Measurements from ENCODE around the gene FHOD3. TPM values are rescaled to one million over a fixed set of nuclear protein-coding genes. Genes with fewer than 3 reads are reported as not detected.

FHOD3 gene
- total and polyA plus RNA-seq, 4 donors = 0.57 to 1.3 (median 1.2) TPM; not detected in 1

DNA sequence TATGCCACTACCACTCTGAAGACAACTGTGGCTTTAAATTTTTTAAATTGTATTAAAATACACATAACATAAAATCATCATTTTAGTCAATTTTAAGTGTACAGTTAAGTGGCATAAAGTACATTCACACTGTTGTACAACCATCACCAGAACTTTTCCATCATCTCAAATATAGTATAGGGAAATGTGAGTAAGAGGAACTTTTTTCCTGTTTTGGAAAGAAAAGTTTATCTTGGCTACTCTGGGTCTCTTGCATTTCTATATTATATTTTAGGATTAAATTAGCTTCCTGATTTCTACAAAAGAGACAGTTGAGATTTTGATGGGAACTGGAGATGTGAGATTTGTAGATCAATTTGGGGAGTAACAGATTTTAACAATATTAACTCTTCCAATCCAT, 528.0 kb downstream of the FHOD3 start:
- H3K27ac ChIP-seq (ENCODE audit: low read depth in 1 of 2, low read length in 2 of 2) = no peak overlapping the region
- no peak for TF ChIP-seq YY1 (IDR thresholded peaks at IDR 0.05)
- TF ChIP-seq, protein P1, sequence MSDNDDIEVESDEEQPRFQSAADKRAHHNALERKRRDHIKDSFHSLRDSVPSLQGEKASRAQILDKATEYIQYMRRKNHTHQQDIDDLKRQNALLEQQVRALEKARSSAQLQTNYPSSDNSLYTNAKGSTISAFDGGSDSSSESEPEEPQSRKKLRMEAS (IDR thresholded peaks at IDR 0.05) = no peak
- TF ChIP-seq NR2F2 (IDR thresholded peaks at IDR 0.05) = no peak
- TF ChIP-seq JUND (IDR thresholded peaks at IDR 0.05) = no peak
- no peak for TF ChIP-seq EGR1 (IDR thresholded peaks at IDR 0.05; ENCODE audit: low read depth in 2 of 2)
- TF ChIP-seq HNF4A (conservative IDR thresholded peaks at IDR 0.05) = no peak
- TF ChIP-seq ATF3 (IDR thresholded peaks at IDR 0.05) = no peak
- TF ChIP-seq HNF4G (IDR thresholded peaks at IDR 0.05) = no peak
- TF ChIP-seq FOXA2 (IDR thresholded peaks at IDR 0.05) = no peak
- TF ChIP-seq, protein P2, sequence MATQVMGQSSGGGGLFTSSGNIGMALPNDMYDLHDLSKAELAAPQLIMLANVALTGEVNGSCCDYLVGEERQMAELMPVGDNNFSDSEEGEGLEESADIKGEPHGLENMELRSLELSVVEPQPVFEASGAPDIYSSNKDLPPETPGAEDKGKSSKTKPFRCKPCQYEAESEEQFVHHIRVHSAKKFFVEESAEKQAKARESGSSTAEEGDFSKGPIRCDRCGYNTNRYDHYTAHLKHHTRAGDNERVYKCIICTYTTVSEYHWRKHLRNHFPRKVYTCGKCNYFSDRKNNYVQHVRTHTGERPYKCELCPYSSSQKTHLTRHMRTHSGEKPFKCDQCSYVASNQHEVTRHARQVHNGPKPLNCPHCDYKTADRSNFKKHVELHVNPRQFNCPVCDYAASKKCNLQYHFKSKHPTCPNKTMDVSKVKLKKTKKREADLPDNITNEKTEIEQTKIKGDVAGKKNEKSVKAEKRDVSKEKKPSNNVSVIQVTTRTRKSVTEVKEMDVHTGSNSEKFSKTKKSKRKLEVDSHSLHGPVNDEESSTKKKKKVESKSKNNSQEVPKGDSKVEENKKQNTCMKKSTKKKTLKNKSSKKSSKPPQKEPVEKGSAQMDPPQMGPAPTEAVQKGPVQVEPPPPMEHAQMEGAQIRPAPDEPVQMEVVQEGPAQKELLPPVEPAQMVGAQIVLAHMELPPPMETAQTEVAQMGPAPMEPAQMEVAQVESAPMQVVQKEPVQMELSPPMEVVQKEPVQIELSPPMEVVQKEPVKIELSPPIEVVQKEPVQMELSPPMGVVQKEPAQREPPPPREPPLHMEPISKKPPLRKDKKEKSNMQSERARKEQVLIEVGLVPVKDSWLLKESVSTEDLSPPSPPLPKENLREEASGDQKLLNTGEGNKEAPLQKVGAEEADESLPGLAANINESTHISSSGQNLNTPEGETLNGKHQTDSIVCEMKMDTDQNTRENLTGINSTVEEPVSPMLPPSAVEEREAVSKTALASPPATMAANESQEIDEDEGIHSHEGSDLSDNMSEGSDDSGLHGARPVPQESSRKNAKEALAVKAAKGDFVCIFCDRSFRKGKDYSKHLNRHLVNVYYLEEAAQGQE (IDR thresholded peaks at IDR 0.05) = no peak
- no peak for TF ChIP-seq FOXA1 (IDR thresholded peaks at IDR 0.05)
- no peak for TF ChIP-seq RAD21 (IDR thresholded peaks at IDR 0.05)
- TF ChIP-seq TAF1 (conservative IDR thresholded peaks at IDR 0.05) = no peak
- TF ChIP-seq, protein P3, sequence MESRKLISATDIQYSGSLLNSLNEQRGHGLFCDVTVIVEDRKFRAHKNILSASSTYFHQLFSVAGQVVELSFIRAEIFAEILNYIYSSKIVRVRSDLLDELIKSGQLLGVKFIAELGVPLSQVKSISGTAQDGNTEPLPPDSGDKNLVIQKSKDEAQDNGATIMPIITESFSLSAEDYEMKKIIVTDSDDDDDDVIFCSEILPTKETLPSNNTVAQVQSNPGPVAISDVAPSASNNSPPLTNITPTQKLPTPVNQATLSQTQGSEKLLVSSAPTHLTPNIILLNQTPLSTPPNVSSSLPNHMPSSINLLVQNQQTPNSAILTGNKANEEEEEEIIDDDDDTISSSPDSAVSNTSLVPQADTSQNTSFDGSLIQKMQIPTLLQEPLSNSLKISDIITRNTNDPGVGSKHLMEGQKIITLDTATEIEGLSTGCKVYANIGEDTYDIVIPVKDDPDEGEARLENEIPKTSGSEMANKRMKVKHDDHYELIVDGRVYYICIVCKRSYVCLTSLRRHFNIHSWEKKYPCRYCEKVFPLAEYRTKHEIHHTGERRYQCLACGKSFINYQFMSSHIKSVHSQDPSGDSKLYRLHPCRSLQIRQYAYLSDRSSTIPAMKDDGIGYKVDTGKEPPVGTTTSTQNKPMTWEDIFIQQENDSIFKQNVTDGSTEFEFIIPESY (IDR thresholded peaks at IDR 0.05) = no peak
- TF ChIP-seq SP1 (IDR thresholded peaks at IDR 0.05) = no peak
- no peak for TF ChIP-seq RXRA (IDR thresholded peaks at IDR 0.05)
- no peak for TF ChIP-seq CTCF (IDR thresholded peaks at IDR 0.05; ENCODE audit: low read depth, low read length, missing input control)
- no peak for TF ChIP-seq GABPA (IDR thresholded peaks at IDR 0.05 in 1 of 2, conservative IDR thresholded peaks at IDR 0.05 in 1 of 2)
- no peaks in the 10 kb centered on the region for H3K9me3 ChIP-seq (ENCODE audit: control insufficient read depth in 4 of 4, low read length in 3 of 4)
- H3K4me1 ChIP-seq (ENCODE audit: control insufficient read depth in 4 of 4, insufficient read depth in 4 of 4, low read length in 3 of 4) = peaks cover 2 to 14% (median 12%) of the 10 kb centered on the region in 4 donors
- H3K27me3 ChIP-seq (ENCODE audit: control insufficient read depth in 4 of 4, insufficient read depth in 4 of 4, low read length in 3 of 4) = no peaks in the 10 kb centered on the region
- no peak overlapping the region for H3K9ac ChIP-seq (ENCODE audit: low read depth in 1 of 2, low read length in 2 of 2)
- no peak overlapping the region for H3K4me3 ChIP-seq (ENCODE audit: low read depth in 1 of 3, low read length in 3 of 3)
- no peak for DNase-seq (ENCODE audit: low spot score)
- H3K36me3 ChIP-seq (ENCODE audit: control insufficient read depth in 4 of 4, insufficient read depth in 3 of 4, low read depth in 1 of 4, low read length in 3 of 4) = no peaks in the 10 kb centered on the region
